Vagina (tissue), 2 donors: ENCODE results near the gene FAM167B. TPM values are rescaled to one million over a fixed set of nuclear protein-coding genes. Genes with fewer than 3 reads are reported as not detected.

ENCODE experiments used
- DNase-seq, 2 donors: peaks; one replicate each; pipeline ENCODE4 v3.0.0-alpha.2; 2017; ENCODE audit errors: extremely low spot score in 2 of 2
- H3K27ac ChIP-seq: fragments of 200-600 bp; sonication (generic); one replicate; pipeline ENCODE4 v1.5.1; 2019
- H3K27me3 ChIP-seq: fragments of 200-600 bp; sonication (generic); one replicate; pipeline ENCODE4 v1.5.1; 2019
- H3K36me3 ChIP-seq, 2 donors: fragments of 200-600 bp; sonication (generic); one replicate each; pipeline ENCODE4 v1.5.1; 2017 to 2019
- H3K4me1 ChIP-seq: fragments of 200-600 bp; sonication (generic); one replicate; pipeline ENCODE4 v1.5.1; 2019
- H3K4me3 ChIP-seq, 2 donors: fragments of 200-600 bp; sonication (generic); 1 replicate in 1 of 2; 2 replicates in 1 of 2; pipeline ENCODE4 v1.5.1; 2016 to 2019
- H3K9me3 ChIP-seq: fragments of 200-600 bp; sonication (generic); one replicate; pipeline ENCODE4 v1.5.1; 2019
- POLR2A ChIP-seq, 2 donors: fragments of 450-650 bp; IDR thresholded peaks; one replicate each; pipeline ENCODE4 v1.6.1; 2017; ENCODE audit warnings: antibody characterized with exemption in 2 of 2, mild to moderate bottlenecking in 2 of 2, moderate library complexity in 2 of 2
- POLR2AphosphoS5 ChIP-seq, 2 donors: sonication (generic); formaldehyde crosslinking; IDR thresholded peaks; one replicate each; pipeline ENCODE4 v1.9.0; 2017; ENCODE audit warnings: antibody characterized with exemption in 2 of 2, mild to moderate bottlenecking in 2 of 2, low read depth in 1 of 2; ENCODE audit not compliant: insufficient read depth in 1 of 2
- intact Hi-C: fragments of 100-400 bp; cut with DNase I; formaldehyde crosslinking; loops from one replicate; pipeline ENCODE4 v1.15.1; 2023
- total RNA-seq: library from RNA; depleted of rRNA; stranded (reverse); fragments of >200 nt; gene quantifications from one replicate; pipeline ENCODE4 v1.2.3, GENCODE V29; 2016
- TF ChIP-seq, protein P1 (sequence below), 3 experiments: fragments of 450-650 bp in 2 of 3; fragments of 200-600 bp in 1 of 3; sonication (generic) in 1 of 3; IDR thresholded peaks; one replicate each; pipeline ENCODE4 v1.5.1; 2017 to 2019; ENCODE audit warnings: antibody characterized with exemption in 3 of 3, mild to moderate bottlenecking in 2 of 3, moderate library complexity in 2 of 3

The FAM167B gene
- total RNA-seq, 1 donor from 2014 or later = 3.7 TPM

DNA sequence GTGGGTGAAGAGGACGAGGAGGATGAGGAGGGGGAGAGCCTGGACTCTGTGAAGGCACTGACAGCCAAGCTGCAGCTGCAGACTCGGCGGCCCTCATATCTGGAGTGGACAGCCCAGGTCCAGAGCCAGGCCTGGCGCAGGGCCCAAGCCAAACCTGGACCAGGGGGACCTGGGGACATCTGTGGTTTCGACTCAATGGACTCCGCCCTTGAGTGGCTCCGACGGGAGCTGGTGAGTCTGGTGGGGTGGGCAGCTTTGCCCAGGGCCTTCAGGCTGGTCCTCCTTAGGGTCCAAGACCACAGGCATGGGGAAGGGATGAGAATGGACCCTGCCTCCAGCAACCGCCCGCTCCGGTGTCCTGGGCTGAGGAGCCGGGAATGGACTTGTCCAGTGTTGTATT, 430 bp downstream of the FAM167B start:
- DNase-seq = no peak
- Histone ChIP-seq H3K4me1 (peaks cover 39% of the 10 kb centered on the region), H3K9me3 (no peaks in the 10 kb centered on the region), H3K27me3 (no peaks in the 10 kb centered on the region), H3K27ac (peak overlapping the region; percentile 43), H3K4me3 (no peak overlapping the region), H3K36me3 (no peaks in the 10 kb centered on the region)
- no peak for TF ChIP-seq POLR2A (IDR thresholded peaks at IDR 0.05)
- intact Hi-C loops = no loop called here

DNA sequence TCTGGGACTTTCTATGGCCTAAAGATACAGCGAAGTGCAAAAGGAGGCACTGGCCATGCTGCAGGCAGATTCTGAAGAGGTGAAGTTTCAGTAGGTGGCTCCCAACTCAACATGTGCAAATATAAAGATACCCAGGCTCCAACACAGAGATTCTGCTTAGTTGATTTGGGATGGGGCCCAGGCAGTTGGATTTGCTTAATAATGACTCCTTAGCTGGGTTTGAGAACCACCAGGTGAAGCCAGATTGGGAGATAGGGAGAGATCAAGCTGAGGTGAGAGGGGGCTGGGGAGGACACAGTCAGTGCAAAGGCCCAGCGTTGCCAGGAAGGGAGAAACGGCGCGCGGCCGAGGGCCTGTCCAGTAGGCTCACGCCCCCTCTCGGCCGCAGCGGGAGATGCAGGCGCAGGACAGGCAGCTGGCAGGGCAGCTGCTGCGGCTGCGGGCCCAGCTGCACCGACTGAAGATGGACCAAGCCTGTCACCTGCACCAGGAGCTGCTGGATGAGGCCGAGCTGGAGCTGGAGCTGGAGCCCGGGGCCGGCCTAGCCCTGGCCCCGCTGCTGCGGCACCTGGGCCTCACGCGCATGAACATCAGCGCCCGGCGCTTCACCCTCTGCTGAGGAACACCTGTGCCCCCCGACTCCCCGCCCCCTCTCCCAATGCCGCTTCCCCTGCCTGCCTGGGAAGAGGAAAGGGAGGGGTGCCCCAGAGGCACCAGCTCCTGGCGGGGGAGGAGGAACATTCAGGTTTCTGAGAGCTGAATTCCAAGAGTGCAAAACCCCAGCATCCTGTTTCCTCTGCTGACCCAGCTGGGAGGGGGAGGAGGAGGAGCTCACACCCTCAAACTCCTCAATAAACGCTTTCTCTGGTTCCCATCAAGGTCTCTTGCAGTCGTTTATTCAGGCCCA, 1.2 kb downstream of the FAM167B start:
- H3K9me3 ChIP-seq = no peaks in the 10 kb centered on the region
- no peaks in the 10 kb centered on the region for H3K36me3 ChIP-seq
- no peaks in the 10 kb centered on the region for H3K27me3 ChIP-seq
- no peak for DNase-seq
- TF ChIP-seq POLR2A (IDR thresholded peaks at IDR 0.05) (no peak), POLR2AphosphoS5 (IDR thresholded peaks at IDR 0.05; ENCODE audit: insufficient read depth in 1 of 2, low read depth in 1 of 2) (peak in 1 of 2 donors; percentile 62)
- TF ChIP-seq, protein P1, sequence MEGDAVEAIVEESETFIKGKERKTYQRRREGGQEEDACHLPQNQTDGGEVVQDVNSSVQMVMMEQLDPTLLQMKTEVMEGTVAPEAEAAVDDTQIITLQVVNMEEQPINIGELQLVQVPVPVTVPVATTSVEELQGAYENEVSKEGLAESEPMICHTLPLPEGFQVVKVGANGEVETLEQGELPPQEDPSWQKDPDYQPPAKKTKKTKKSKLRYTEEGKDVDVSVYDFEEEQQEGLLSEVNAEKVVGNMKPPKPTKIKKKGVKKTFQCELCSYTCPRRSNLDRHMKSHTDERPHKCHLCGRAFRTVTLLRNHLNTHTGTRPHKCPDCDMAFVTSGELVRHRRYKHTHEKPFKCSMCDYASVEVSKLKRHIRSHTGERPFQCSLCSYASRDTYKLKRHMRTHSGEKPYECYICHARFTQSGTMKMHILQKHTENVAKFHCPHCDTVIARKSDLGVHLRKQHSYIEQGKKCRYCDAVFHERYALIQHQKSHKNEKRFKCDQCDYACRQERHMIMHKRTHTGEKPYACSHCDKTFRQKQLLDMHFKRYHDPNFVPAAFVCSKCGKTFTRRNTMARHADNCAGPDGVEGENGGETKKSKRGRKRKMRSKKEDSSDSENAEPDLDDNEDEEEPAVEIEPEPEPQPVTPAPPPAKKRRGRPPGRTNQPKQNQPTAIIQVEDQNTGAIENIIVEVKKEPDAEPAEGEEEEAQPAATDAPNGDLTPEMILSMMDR (IDR thresholded peaks at IDR 0.05) = peak; percentile 56 to 62 (median 62)
- peak overlapping the region; percentile 43 for H3K27ac ChIP-seq
- H3K4me3 ChIP-seq = peak overlapping the region in 1 of 2 donors; percentile 1
- peaks cover 33% of the 10 kb centered on the region for H3K4me1 ChIP-seq
- intact Hi-C loops = no loop called here

DNA sequence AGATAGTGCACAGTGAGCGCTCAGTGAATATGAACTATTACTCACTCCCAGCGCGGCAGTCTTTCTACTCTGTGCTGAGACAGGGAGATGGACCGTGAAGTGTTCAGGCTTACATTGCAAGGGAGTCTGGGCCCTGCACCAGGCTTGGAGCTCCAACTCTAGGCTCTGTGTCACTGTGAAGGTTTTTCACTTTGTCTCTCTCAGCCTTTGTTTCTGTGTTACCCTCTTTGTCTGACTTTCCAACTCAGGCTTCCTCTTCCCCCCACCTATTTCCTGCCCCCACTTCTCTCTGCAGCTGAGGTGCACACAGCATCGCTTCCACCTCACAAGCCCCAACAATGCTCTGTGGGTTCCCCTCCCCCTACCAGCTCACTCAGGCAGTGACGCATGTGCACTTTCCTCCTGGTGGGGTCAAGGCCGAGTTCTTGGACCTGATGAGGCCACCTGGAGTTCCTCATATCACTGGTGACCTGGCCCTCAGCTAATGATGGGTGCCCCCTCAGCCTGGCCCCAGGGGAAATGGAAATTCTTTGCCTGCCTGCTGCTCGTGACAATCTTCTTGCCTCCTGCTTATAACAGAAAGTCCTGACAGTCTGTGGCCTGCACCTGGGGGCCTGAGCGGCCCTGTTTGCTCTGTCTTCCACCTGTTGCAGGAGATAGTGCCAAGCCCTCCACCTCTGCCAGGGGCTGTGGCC, 3.0 kb downstream of the FAM167B start:
- TF ChIP-seq POLR2AphosphoS5 (IDR thresholded peaks at IDR 0.05; ENCODE audit: insufficient read depth in 1 of 2, low read depth in 1 of 2) = peak; percentile 50 to 58
- TF ChIP-seq, protein P1 (IDR thresholded peaks at IDR 0.05) = no peak
- intact Hi-C loops = no loop called here
- Histone ChIP-seq H3K27ac (peak overlapping the region; percentile 55), H3K4me3 (no peak overlapping the region), H3K27me3 (no peaks in the 10 kb centered on the region), H3K9me3 (no peaks in the 10 kb centered on the region), H3K36me3 (no peaks in the 10 kb centered on the region), H3K4me1 (peaks cover 30% of the 10 kb centered on the region)
- DNase-seq = no peak

DNA sequence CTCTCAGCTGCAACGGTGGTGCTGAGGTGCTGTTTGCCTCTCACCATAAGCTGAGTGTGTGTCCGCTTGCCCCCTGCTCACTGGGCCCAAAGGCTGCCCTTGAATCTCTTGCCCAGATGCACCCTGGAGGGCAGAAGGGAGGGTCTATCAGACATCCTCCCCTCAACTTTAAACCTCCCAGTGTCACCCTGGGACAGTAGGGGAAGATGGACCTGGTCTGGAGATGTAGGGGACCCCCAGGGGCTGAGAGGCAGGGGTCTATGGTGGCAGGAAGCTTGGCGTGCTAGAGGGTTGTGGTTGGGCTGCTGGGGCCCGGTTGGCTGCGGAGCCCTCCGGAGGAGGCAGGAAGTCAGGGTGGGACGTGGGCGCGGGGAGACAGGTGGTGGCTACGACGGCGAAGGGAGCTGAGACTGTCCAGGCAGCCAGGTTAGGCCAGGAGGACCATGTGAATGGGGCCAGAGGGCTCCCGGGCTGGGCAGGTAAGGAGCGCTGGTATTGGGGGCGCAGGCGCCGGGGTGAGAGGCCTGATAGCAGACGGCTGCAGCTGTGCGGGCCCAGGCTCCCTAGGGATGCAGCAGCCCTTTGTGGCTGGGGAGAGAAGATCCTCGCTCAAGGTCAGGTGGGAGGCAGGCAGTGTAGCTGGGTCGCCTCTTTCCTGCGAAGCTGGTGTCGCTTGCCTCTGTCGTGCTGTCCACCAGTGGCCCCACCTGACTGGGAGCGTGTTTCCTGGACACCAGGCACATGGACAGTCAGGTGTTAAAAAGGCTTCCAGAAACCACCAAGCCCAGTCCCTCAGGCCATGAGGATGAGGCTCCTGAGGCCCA, 4.1 kb downstream of the FAM167B start, which contains the start of gene LCK:
LCK (plus strand) TSS at position 373 of the 824 bp plus-strand sequence. CDS start 23,065 bp downstream, outside the sequence.
- no peak for DNase-seq
- peaks cover 30% of the 10 kb centered on the region for H3K4me1 ChIP-seq
- TF ChIP-seq POLR2A (IDR thresholded peaks at IDR 0.05) (no peak), POLR2AphosphoS5 (IDR thresholded peaks at IDR 0.05; ENCODE audit: insufficient read depth in 1 of 2, low read depth in 1 of 2) (no peak)
- TF ChIP-seq, protein P1 (IDR thresholded peaks at IDR 0.05) = no peak
- peak within 1 kb of the TSS; percentile 55 for H3K27ac ChIP-seq
- no peaks in the 10 kb centered on the region for H3K27me3 ChIP-seq
- H3K4me3 ChIP-seq = peak within 1 kb of the TSS in 1 of 2 donors; percentile 26
- no peaks in the 10 kb centered on the region for H3K36me3 ChIP-seq
- no peaks in the 10 kb centered on the region for H3K9me3 ChIP-seq
- intact Hi-C loops = no loop called here
